Caco-2 (cell line): ENCODE results near the gene DCTN3. TPM values are rescaled to one million over a fixed set of nuclear protein-coding genes. Genes with fewer than 3 reads are reported as not detected.

Experiments used
- BruUV-seq: library from RNA; stranded (reverse); fragments of 400-500 nt; replicated peaks from 2 replicates; lab custom pipeline; 2021; lab: Mats Ljungman, UMichigan
- CTCF ChIA-PET: fragments of 300-600 bp; sonication (Branson Sonifier 250); formaldehyde crosslinking; loops from one replicate; lab custom pipeline; 2022; ENCODE audit warnings: antibody characterized with exemption; lab: Charles Lee
- POLR2A ChIA-PET: fragments of 300-600 bp; sonication (Branson Sonifier 250); formaldehyde crosslinking; loops from one replicate; lab custom pipeline; 2022; ENCODE audit warnings: antibody characterized with exemption; lab: Charles Lee
- DNase-seq, 2 experiments: peaks; one replicate each; pipeline versions ENCODE4 v3.0.0 to v3.0.0-alpha.2; 2020 to 2022
- H3K27me3 ChIP-seq: replicated peaks from 2 replicates; pipeline ENCODE4 v1.6.0; 2011; ENCODE audit warnings: low read length; ENCODE audit not compliant: control insufficient read depth, insufficient read depth
- H3K36me3 ChIP-seq: 2 replicates; pipeline ENCODE4 v1.5.1; 2011; ENCODE audit warnings: low read length; ENCODE audit not compliant: control insufficient read depth, insufficient read depth
- H3K4me1 ChIP-seq: fragments of 250-450 bp; sonication (Bioruptor Pico); 2 replicates; pipeline ENCODE4 v1.5.1; 2020; ENCODE audit warnings: mild to moderate bottlenecking
- H3K4me3 ChIP-seq: 2 replicates; pipeline ENCODE4 v1.5.1; 2011; ENCODE audit warnings: low read depth, mild to moderate bottlenecking, control low read depth, low read length
- H3K9me3 ChIP-seq: fragments of 250-450 bp; sonication (Bioruptor Pico); 2 replicates; pipeline ENCODE4 v1.5.1; 2020; ENCODE audit warnings: mild to moderate bottlenecking, moderate library complexity
- H3K27ac Mint-ChIP-seq: one replicate; pipeline ENCODE4 v1.8.0; 2022; ENCODE audit warnings: mixed read lengths; ENCODE audit not compliant: unreplicated experiment
- H3K27me3 Mint-ChIP-seq: one replicate; pipeline ENCODE4 v1.8.0; 2022; ENCODE audit warnings: mixed read lengths; ENCODE audit not compliant: insufficient read depth, unreplicated experiment
- H3K36me3 Mint-ChIP-seq: one replicate; pipeline ENCODE4 v1.8.0; 2022; ENCODE audit warnings: mild to moderate bottlenecking, mixed read lengths; ENCODE audit not compliant: insufficient read depth, unreplicated experiment
- H3K4me1 Mint-ChIP-seq: one replicate; pipeline ENCODE4 v1.8.0; 2022; ENCODE audit warnings: low read depth, mixed read lengths; ENCODE audit not compliant: unreplicated experiment
- H3K4me3 Mint-ChIP-seq: one replicate; pipeline ENCODE4 v1.8.0; 2022; ENCODE audit warnings: mild to moderate bottlenecking, moderate library complexity, mixed read lengths; ENCODE audit not compliant: unreplicated experiment
- H3K9me3 Mint-ChIP-seq: one replicate; pipeline ENCODE4 v1.8.0; 2022; ENCODE audit warnings: mixed read lengths; ENCODE audit not compliant: unreplicated experiment
- intact Hi-C: fragments of 100-400 bp; cut with micrococcal nuclease; formaldehyde crosslinking; loops from one replicate; pipeline ENCODE4 v1.10.0; 2022; ENCODE audit not compliant: unreplicated experiment
- total RNA-seq: library from RNA; stranded (reverse); gene quantifications from 2 replicates; pipeline ENCODE4 v1.2.3, GENCODE V29; 2022
- TF ChIP-seq, protein P1 (sequence below), 2 experiments: fragments of 200-600 bp in 1 of 2; IDR thresholded peaks; 1 replicate in 1 of 2; 2 replicates in 1 of 2; pipeline versions ENCODE4 v1.5.1 to v1.8.0; 2011 to 2022; ENCODE audit warnings: antibody characterized with exemption in 1 of 2, control low read depth in 1 of 2, inconsistent platforms in 1 of 2, low read depth in 1 of 2, low read length in 1 of 2, mild to moderate bottlenecking in 1 of 2, moderate library complexity in 1 of 2; ENCODE audit not compliant: insufficient read depth in 1 of 2, severe bottlenecking in 1 of 2, unreplicated experiment in 1 of 2

DCTN3 gene
- total RNA-seq, 1 experiment from 2014 or later = 70.0 TPM

GRCh38 chr9:34591248-34591916 lies 28.9 kb downstream of the DCTN3 start:
- H3K27me3 Mint-ChIP-seq = peaks cover 40% of the 10 kb centered on the region
- TF ChIP-seq, protein P1, sequence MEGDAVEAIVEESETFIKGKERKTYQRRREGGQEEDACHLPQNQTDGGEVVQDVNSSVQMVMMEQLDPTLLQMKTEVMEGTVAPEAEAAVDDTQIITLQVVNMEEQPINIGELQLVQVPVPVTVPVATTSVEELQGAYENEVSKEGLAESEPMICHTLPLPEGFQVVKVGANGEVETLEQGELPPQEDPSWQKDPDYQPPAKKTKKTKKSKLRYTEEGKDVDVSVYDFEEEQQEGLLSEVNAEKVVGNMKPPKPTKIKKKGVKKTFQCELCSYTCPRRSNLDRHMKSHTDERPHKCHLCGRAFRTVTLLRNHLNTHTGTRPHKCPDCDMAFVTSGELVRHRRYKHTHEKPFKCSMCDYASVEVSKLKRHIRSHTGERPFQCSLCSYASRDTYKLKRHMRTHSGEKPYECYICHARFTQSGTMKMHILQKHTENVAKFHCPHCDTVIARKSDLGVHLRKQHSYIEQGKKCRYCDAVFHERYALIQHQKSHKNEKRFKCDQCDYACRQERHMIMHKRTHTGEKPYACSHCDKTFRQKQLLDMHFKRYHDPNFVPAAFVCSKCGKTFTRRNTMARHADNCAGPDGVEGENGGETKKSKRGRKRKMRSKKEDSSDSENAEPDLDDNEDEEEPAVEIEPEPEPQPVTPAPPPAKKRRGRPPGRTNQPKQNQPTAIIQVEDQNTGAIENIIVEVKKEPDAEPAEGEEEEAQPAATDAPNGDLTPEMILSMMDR (IDR thresholded peaks at IDR 0.05; ENCODE audit: insufficient read depth in 1 of 2, low read depth in 1 of 2, low read length in 1 of 2, severe bottlenecking in 1 of 2, unreplicated experiment in 1 of 2) = peak; percentile 86 to 92
- Histone ChIP-seq H3K9me3 (no peaks in the 10 kb centered on the region), H3K4me3 (peak overlapping the region; percentile 49), H3K27me3 (peaks cover 6% of the 10 kb centered on the region), H3K36me3 (no peaks in the 10 kb centered on the region), H3K4me1 (peaks cover 15% of the 10 kb centered on the region)
- ChIA-PET POLR2A (interaction anchor here (0.5 kb wide), 1 partner anchor 55 kb away, joined by 4 read pairs; the partner anchor contains the start of gene GALT), CTCF (interaction anchor here (0.6 to 2.7 kb wide), 24 partner anchors 9 to 251 kb away, joined by 3 to 37 read pairs (median 4); partner anchors contain the start of genes DNAI1 and FAM219A)
- no TSS peak for BruUV-seq
- H3K4me3 Mint-ChIP-seq = peak overlapping the region; percentile 81
- no peaks in the 10 kb centered on the region for H3K9me3 Mint-ChIP-seq
- intact Hi-C loops = loop anchor here (1.0 to 2.0 kb wide), 4 partner anchors 43 to 187 kb away; partner anchors contain the start of gene ENHO
- H3K27ac Mint-ChIP-seq = no peak overlapping the region
- DNase-seq = peak; percentile 81 to 91
- no peaks in the 10 kb centered on the region for H3K36me3 Mint-ChIP-seq
- peaks cover 18% of the 10 kb centered on the region for H3K4me1 Mint-ChIP-seq

- Histone ChIP-seq H3K36me3 (no peaks in the 10 kb centered on the region), H3K4me1 (peaks cover 15% of the 10 kb centered on the region), H3K4me3 (peak overlapping the region; percentile 49), H3K27me3 (peaks cover 6% of the 10 kb centered on the region), H3K9me3 (no peaks in the 10 kb centered on the region)
- no TSS peak for BruUV-seq
- Mint-ChIP-seq H3K27ac (no peak overlapping the region), H3K27me3 (peaks cover 41% of the 10 kb centered on the region), H3K4me3 (peak overlapping the region; percentile 81), H3K4me1 (peaks cover 18% of the 10 kb centered on the region), H3K36me3 (no peaks in the 10 kb centered on the region), H3K9me3 (no peaks in the 10 kb centered on the region)
- intact Hi-C loops = loop anchor here (1.0 to 2.0 kb wide), 4 partner anchors 42 to 186 kb away; partner anchors contain the start of gene ENHO
- POLR2A ChIA-PET = no interaction called here
- CTCF ChIA-PET = interaction anchor here (1.0 to 2.7 kb wide), 10 partner anchors 8 to 211 kb away, joined by 3 to 37 read pairs (median 6); no protein-coding TSS in a partner anchor
- TF ChIP-seq, protein P1 (IDR thresholded peaks at IDR 0.05; ENCODE audit: insufficient read depth in 1 of 2, low read depth in 1 of 2, low read length in 1 of 2, severe bottlenecking in 1 of 2, unreplicated experiment in 1 of 2) = no peak
- peak; percentile 43 to 53 for DNase-seq
Measured at GRCh38 chr9:34590381-34591247, 29.7 kb downstream of the DCTN3 start.
